MCF 10A (cell line): Measurements from ENCODE around the gene GALM. TPM values are rescaled to one million over a fixed set of nuclear protein-coding genes. Genes with fewer than 3 reads are reported as not detected.

Source experiments
- BruUV-seq: library from RNA; stranded (reverse); fragments of 400-500 nt; replicated peaks from 2 replicates; lab custom pipeline; 2021; lab: Mats Ljungman, UMichigan
- CTCF ChIA-PET: fragments of 300-600 bp; sonication (Branson Sonifier 250); formaldehyde crosslinking; extraction: SDS; loops from one replicate; lab custom pipeline; 2021; ENCODE audit warnings: antibody characterized with exemption, inconsistent platforms; lab: Yijun Ruan, JAX
- POLR2A ChIA-PET: fragments of 300-600, 350-650 bp; sonication (Branson Sonifier 250); formaldehyde crosslinking; extraction: SDS; loops from one replicate; lab custom pipeline; 2020; ENCODE audit warnings: antibody characterized with exemption, inconsistent platforms; lab: Yijun Ruan, JAX
- DNase-seq: peaks from one replicate; pipeline ENCODE4 v3.0.0-alpha.2; 2018; ENCODE audit not compliant: unreplicated experiment
- H3K27ac Mint-ChIP-seq: one replicate; pipeline ENCODE4 v1.8.0; 2022; ENCODE audit warnings: mild to moderate bottlenecking, low read depth, mixed read lengths; ENCODE audit not compliant: unreplicated experiment
- H3K27me3 Mint-ChIP-seq: one replicate; pipeline ENCODE4 v1.8.0; 2022; ENCODE audit warnings: mixed read lengths; ENCODE audit not compliant: insufficient read depth, unreplicated experiment
- H3K36me3 Mint-ChIP-seq: one replicate; pipeline ENCODE4 v1.8.0; 2022; ENCODE audit warnings: mild to moderate bottlenecking, moderate library complexity, mixed read lengths; ENCODE audit not compliant: insufficient read depth, unreplicated experiment
- H3K4me1 Mint-ChIP-seq: one replicate; pipeline ENCODE4 v1.8.0; 2022; ENCODE audit warnings: mixed read lengths; ENCODE audit not compliant: insufficient read depth, unreplicated experiment
- H3K4me3 Mint-ChIP-seq: one replicate; pipeline ENCODE4 v1.8.0; 2022; ENCODE audit warnings: mild to moderate bottlenecking, moderate library complexity, mixed read lengths; ENCODE audit not compliant: unreplicated experiment
- H3K9me3 Mint-ChIP-seq: one replicate; pipeline ENCODE4 v1.8.0; 2022; ENCODE audit warnings: mixed read lengths; ENCODE audit not compliant: unreplicated experiment
- CTCF ChIP-seq: fragments of 200-600 bp; IDR thresholded peaks from one replicate; pipeline ENCODE4 v1.8.0; 2022; ENCODE audit warnings: antibody characterized with exemption, mild to moderate bottlenecking; ENCODE audit not compliant: unreplicated experiment
- intact Hi-C: fragments of 100-400 bp; cut with micrococcal nuclease; formaldehyde crosslinking; loops from 2 replicates; pipeline ENCODE4 v1.14.1; 2022
- total RNA-seq: library from RNA; stranded (reverse); gene quantifications from 2 replicates; pipeline ENCODE4 v1.2.3, GENCODE V29; 2022

The GALM gene
- total RNA-seq, 1 experiment from 2014 or later: not detected

- intact Hi-C loops: no loop called here
- Mint-ChIP-seq H3K4me3 (no peak overlapping the region), H3K36me3 (no peaks in the 10 kb centered on the region), H3K27ac (no peak overlapping the region), H3K27me3 (no peaks in the 10 kb centered on the region), H3K4me1 (no peaks in the 10 kb centered on the region), H3K9me3 (no peaks in the 10 kb centered on the region)
- CTCF ChIA-PET: no interaction called here
- POLR2A ChIA-PET: no interaction called here
- no TSS peak for BruUV-seq
- no peak for TF ChIP-seq CTCF
- no peak for DNase-seq
Measured at GRCh38 chr2:38656866-38657480, 8.9 kb upstream of the GALM start.

GRCh38 chr2:38658613-38659012 lies 7.3 kb upstream of the GALM start:
- intact Hi-C loops: no loop called here
- CTCF ChIA-PET: interaction anchor here (0.9 to 1.0 kb wide), 2 partner anchors 11 to 67 kb away, joined by 3 to 4 read pairs; no protein-coding TSS in a partner anchor
- DNase-seq: no peak
- Mint-ChIP-seq H3K4me1 (peaks cover 1% of the 10 kb centered on the region), H3K27ac (no peak overlapping the region), H3K36me3 (no peaks in the 10 kb centered on the region), H3K9me3 (no peaks in the 10 kb centered on the region), H3K27me3 (no peaks in the 10 kb centered on the region), H3K4me3 (no peak overlapping the region)
- no peak for TF ChIP-seq CTCF
- POLR2A ChIA-PET: interaction anchor here (1.2 kb wide), 1 partner anchor 93 kb away, joined by 3 read pairs; the partner anchor contains the start of gene SRSF7
- BruUV-seq: no TSS peak

- ChIA-PET CTCF (interaction anchor here (0.6 to 1.0 kb wide), 2 partner anchors 10 to 67 kb away, joined by 3 to 4 read pairs; no protein-coding TSS in a partner anchor), POLR2A (interaction anchor here (0.6 to 1.2 kb wide), 2 partner anchors 92 to 1088 kb away, joined by 3 read pairs; partner anchors contain the start of gene SRSF7)
- Mint-ChIP-seq H3K27ac (no peak overlapping the region), H3K27me3 (no peaks in the 10 kb centered on the region), H3K36me3 (no peaks in the 10 kb centered on the region), H3K4me1 (peaks cover 6% of the 10 kb centered on the region), H3K9me3 (no peaks in the 10 kb centered on the region), H3K4me3 (no peak overlapping the region)
- no peak for TF ChIP-seq CTCF
- no peak for DNase-seq
- intact Hi-C loops: no loop called here
- no TSS peak for BruUV-seq
Measured at GRCh38 chr2:38659115-38659514, 6.8 kb upstream of the GALM start.

- no peaks in the 10 kb centered on the region for H3K27me3 Mint-ChIP-seq
- CTCF ChIA-PET: interaction anchor here (0.6 kb wide), 1 partner anchor 64 kb away, joined by 4 read pairs; no protein-coding TSS in a partner anchor
- DNase-seq: no peak
- H3K4me3 Mint-ChIP-seq: no peak overlapping the region
- TF ChIP-seq CTCF: no peak
- H3K4me1 Mint-ChIP-seq: peaks cover 9% of the 10 kb centered on the region
- POLR2A ChIA-PET: no interaction called here
- H3K27ac Mint-ChIP-seq: no peak overlapping the region
- H3K36me3 Mint-ChIP-seq: no peaks in the 10 kb centered on the region
- no TSS peak for BruUV-seq
- intact Hi-C loops: no loop called here
- H3K9me3 Mint-ChIP-seq: no peaks in the 10 kb centered on the region
Measured at GRCh38 chr2:38660282-38660681, 5.6 kb upstream of the GALM start.
